ENCODE results near the gene NBEAL1.

- no peak for TF ChIP-seq CTCF (IDR thresholded peaks at IDR 0.05)
- TF ChIP-seq POLR2A (IDR thresholded peaks at IDR 0.05): no peak
These were observed 97.7 kb downstream of the NBEAL1 start for GRCh38 chr2:203112342-203112741.
